ENCODE measurements around the gene ATP6V0D1. TPM values are rescaled to one million over a fixed set of nuclear protein-coding genes. Genes with fewer than 3 reads are reported as not detected.

ATP6V0D1 gene
- total RNA-seq, 1 donor from 2014 or later, result 97.9 TPM

DNA sequence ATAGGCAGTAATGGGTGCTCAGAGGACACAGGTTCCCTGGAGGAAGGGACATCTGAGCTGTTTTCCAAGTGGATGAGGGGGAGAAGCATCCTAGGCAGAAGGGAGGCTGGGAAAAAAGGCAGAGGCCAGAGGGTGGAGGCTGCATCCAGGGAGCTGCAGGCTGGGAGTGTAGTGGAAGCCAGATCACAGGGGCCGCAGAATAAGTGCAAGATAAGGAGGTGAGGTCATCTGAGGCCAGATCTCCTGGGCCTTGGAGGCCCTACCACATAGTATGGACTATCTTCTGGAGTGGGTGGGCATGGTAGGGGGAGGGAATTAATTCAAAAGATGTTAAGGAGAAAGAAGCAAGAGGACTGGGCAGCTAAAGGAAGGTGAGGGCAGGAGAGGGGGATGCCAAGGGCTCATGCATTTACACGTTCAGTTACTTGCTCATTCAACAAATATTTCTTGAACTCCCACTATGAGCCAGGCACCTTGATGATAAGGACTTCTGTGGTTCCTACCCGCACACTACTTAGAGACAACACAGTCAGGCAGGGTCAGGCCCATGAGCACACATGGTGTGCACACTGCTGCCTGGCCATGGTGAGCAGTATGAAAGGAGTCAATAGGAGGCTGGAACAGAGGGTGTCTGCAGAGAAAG is 45.3 kb upstream of the ATP6V0D1 start:
- no peak for DNase-seq (ENCODE audit: low read depth)
- TF ChIP-seq, protein P1, sequence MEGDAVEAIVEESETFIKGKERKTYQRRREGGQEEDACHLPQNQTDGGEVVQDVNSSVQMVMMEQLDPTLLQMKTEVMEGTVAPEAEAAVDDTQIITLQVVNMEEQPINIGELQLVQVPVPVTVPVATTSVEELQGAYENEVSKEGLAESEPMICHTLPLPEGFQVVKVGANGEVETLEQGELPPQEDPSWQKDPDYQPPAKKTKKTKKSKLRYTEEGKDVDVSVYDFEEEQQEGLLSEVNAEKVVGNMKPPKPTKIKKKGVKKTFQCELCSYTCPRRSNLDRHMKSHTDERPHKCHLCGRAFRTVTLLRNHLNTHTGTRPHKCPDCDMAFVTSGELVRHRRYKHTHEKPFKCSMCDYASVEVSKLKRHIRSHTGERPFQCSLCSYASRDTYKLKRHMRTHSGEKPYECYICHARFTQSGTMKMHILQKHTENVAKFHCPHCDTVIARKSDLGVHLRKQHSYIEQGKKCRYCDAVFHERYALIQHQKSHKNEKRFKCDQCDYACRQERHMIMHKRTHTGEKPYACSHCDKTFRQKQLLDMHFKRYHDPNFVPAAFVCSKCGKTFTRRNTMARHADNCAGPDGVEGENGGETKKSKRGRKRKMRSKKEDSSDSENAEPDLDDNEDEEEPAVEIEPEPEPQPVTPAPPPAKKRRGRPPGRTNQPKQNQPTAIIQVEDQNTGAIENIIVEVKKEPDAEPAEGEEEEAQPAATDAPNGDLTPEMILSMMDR (conservative IDR thresholded peaks at IDR 0.05; ENCODE audit: low read depth, low read length), result no peak
- no peak overlapping the region for H3K4me3 ChIP-seq (ENCODE audit: low read depth, low read length)

GRCh38 chr16:67525176-67525860 is 44.4 kb upstream of the ATP6V0D1 start:
- TF ChIP-seq, protein P1 (conservative IDR thresholded peaks at IDR 0.05; ENCODE audit: low read depth, low read length), result peak; percentile 11
- DNase-seq (ENCODE audit: low read depth), result no peak
- H3K4me3 ChIP-seq (ENCODE audit: low read depth, low read length), result no peak overlapping the region

DNA sequence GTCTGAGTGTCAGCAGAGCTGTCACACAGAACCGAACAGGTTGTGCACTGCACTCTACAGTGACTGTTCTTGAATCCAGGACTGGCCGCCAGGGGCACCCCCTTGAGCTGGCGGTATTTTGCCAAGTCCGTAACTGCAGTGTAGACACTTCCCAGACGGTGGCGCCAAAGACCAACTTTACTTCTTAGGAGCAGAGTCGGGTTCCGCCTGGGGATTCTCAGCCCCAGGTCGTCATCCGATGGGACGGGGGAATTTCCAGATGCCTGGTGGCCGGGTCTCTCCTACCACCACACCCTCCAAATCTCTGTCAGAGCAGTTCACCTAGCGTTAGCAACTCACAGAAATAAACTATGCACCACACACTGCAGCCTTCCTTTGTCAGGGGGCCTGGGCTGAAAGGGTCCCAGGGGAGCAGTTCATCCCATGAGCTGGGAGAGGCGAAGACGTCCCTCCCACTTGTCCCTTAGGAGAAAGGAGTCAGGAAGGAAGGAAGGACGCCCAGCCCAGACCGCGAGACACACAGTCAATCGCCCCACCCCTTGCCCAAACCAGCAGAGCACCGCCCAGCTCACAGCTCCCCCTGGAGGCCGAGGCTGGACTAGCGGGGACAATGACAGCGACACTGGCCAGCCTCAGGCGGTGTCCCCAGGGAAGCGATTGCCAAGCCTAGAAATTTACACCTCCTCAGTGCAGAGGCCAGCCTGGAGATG is 40.3 kb upstream of the ATP6V0D1 start:
- DNase-seq (ENCODE audit: low read depth), result peak; percentile 78
- TF ChIP-seq, protein P1 (conservative IDR thresholded peaks at IDR 0.05; ENCODE audit: low read depth, low read length), result peak; percentile 95
- H3K4me3 ChIP-seq (ENCODE audit: low read depth, low read length), result peak overlapping the region; percentile 59

GRCh38 chr16:67519242-67519641 is 38.3 kb upstream of the ATP6V0D1 start:
- no peak for DNase-seq (ENCODE audit: low read depth)
- H3K4me3 ChIP-seq (ENCODE audit: low read depth, low read length), result no peak overlapping the region
- TF ChIP-seq, protein P1 (conservative IDR thresholded peaks at IDR 0.05; ENCODE audit: low read depth, low read length), result no peak

GRCh38 chr16:67518676-67519075 is 37.7 kb upstream of the ATP6V0D1 start:
- H3K4me3 ChIP-seq (ENCODE audit: low read depth, low read length), result no peak overlapping the region
- TF ChIP-seq, protein P1 (conservative IDR thresholded peaks at IDR 0.05; ENCODE audit: low read depth, low read length), result no peak
- no peak for DNase-seq (ENCODE audit: low read depth)

DNA sequence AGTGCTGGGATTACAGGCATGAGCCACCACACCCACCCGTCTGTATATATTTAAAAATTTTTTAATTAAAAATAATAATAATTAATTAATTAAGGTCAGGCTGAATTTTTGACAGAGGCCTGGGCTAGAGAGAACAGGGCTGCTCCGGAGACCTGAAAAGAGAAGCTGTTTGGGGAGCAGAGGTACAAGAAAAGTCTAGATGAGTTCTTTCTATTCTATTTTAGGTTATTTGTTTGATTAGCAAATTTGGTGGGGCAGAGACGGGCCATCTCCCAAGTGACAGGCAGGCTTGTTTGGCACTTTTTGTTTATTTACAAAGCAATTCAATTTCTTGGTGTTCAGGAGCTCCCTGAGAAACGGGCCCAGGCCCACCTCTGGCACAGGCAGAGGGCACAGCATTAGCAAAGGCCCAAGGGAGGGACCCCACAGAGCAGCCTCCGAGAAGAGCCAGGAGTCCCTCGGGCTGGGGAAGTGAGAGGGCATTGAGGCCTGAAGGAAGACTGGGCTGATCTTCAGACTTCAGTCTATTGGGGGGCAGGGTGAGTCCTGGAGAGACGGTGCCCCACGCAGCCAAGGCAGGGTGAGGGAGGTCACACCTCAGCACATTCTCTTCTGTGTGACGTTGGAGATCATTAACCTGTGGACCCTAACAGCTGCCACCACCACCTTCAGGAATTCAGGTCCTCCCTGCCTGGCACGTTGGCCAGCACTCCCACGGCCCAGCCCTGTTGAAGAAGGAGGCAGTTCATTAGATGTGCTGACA is 36.9 kb upstream of the ATP6V0D1 start:
- H3K4me3 ChIP-seq (ENCODE audit: low read depth, low read length), result no peak overlapping the region
- TF ChIP-seq, protein P1 (conservative IDR thresholded peaks at IDR 0.05; ENCODE audit: low read depth, low read length), result no peak
- DNase-seq (ENCODE audit: low read depth), result no peak

Data from epithelial cell of proximal tubule (primary cell).